ENCODE data around the gene THADA. TPM values are rescaled to one million over a fixed set of nuclear protein-coding genes. Genes with fewer than 3 reads are reported as not detected.

THADA gene
- total and polyA plus RNA-seq, 8 donors, result 9.4 to 25.1 (median 18.2) TPM

DNA sequence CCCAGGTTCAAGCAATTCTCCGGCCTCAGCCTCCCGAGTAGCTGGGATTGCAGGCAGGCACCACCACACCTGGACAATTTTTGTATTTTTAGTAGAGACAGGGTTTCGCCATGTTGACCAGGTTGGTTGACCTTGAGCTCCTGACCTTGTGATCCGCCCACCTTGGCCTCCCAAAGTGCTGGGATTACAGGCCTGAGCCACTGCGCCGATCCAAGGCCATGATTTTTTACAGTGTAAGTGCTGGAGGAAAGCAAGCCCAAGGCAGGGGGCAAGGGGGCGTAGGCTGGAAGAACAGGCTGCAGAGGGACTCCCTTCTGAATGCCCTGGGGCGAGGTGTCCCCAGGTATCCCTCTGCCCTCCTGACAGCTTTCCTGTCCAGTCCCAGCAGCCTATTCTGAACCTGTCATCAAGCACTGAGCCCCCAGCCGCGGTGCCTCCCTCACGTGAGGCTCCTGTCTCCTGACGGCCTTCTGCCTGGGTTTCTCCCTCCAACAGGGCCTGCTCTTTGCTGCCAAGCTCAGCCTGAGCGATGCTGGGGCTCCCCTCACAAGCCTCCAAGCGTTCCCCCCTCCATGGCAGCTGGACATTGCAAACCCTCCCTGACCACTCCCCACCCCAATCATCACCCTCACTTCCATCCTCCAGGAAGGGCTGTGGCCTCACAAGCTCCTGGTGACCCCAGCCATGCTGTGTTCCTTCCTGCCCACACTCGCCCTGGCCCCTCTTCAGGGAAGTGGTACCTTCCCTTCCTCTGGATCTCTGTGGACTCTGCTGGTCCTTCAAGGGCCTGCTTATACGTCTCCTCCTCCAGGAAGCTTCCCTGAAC, 407.1 kb downstream of the THADA start:
- no peak for DNase-seq
- H3K27ac ChIP-seq, result no peak overlapping the region
- intact Hi-C loops (cut with DNase I), result no loop called here
- H3K27me3 ChIP-seq, result no peaks in the 10 kb centered on the region
- peaks cover 14 to 19% (median 14%) of the 10 kb centered on the region in 3 donors for H3K4me1 ChIP-seq
- no peak overlapping the region for H3K4me3 ChIP-seq
- whole genome bisulfite sequencing, 2 donors, result 87 to 88% methylated on average over 14 to 16 of the region's 16 CpGs
- no peaks in the 10 kb centered on the region for H3K36me3 ChIP-seq
- no peak for FAIRE-seq
- ATAC-seq, result no peak
- TF ChIP-seq, protein P1, sequence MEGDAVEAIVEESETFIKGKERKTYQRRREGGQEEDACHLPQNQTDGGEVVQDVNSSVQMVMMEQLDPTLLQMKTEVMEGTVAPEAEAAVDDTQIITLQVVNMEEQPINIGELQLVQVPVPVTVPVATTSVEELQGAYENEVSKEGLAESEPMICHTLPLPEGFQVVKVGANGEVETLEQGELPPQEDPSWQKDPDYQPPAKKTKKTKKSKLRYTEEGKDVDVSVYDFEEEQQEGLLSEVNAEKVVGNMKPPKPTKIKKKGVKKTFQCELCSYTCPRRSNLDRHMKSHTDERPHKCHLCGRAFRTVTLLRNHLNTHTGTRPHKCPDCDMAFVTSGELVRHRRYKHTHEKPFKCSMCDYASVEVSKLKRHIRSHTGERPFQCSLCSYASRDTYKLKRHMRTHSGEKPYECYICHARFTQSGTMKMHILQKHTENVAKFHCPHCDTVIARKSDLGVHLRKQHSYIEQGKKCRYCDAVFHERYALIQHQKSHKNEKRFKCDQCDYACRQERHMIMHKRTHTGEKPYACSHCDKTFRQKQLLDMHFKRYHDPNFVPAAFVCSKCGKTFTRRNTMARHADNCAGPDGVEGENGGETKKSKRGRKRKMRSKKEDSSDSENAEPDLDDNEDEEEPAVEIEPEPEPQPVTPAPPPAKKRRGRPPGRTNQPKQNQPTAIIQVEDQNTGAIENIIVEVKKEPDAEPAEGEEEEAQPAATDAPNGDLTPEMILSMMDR (IDR thresholded peaks at IDR 0.05), result no peak
- H3K9me3 ChIP-seq, result no peaks in the 10 kb centered on the region

DNA sequence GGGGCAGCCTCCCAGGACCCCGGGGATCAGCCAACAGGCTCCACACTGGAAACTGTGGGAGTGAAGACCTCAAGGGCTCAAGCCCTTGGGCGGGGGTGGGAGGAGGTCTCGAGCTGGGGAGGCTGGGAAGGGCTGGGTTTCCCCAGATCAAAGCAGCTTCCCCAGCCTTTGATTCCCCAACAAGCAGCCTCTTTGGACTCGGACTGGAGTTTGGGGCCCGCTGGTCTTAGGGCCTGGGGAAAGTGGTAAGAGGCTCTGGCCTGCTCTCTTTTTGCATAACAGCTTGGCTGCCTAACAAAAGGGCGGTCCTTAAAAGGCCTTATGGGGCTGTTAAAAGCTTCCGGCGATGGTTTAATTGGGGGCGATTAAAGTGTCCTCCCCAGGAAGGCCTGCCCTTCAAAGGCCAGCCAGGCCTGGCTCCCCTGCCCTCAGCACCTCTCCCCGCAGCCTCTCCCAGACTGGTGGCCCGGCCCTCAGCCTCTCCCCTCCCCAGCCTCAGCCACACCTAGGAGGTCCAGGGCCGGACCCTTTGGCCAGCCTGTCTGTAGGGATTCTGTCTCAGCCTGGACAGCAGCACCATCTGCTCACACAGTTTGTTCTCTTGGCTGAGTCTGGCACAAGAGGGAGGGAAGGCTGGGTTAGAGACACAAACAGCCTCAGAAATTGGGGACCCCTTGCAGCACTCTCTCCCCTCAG, 409.0 kb downstream of the THADA start:
- FAIRE-seq (no peak), DNase-seq (no peak), ATAC-seq (peak in 1 of 4 donors; percentile 23)
- Histone ChIP-seq H3K4me1 (no peaks in the 10 kb centered on the region), H3K4me3 (no peak overlapping the region), H3K27me3 (no peaks in the 10 kb centered on the region), H3K27ac (no peak overlapping the region), H3K36me3 (no peaks in the 10 kb centered on the region), H3K9me3 (no peaks in the 10 kb centered on the region)
- WGBS, 2 donors, result 89 to 91% methylated on average over 12 of the region's 12 CpGs
- TF ChIP-seq, protein P1 (IDR thresholded peaks at IDR 0.05), result no peak
- intact Hi-C loops (cut with DNase I), result no loop called here

DNA sequence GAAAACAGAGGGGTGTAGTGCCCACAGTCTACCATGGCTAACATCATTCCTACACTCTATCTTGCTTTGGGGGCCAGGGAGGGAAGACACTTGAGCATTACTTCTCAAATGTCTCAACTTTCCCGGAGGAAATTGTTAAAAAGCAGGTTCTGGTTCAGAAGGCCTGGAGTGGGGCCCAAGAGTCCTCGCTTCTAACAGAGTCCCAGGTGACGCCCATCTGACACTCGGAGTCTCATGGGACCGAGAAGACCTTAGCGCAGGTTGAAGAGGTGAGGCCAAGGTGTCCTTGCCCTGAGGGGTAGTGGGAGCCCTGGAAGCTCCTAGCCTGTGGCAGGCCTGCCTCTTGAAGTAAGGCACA, 409.5 kb downstream of the THADA start:
- no peak for DNase-seq
- no peaks in the 10 kb centered on the region for H3K9me3 ChIP-seq
- ATAC-seq, result no peak
- H3K4me3 ChIP-seq, result no peak overlapping the region
- FAIRE-seq, result no peak
- H3K4me1 ChIP-seq, result no peaks in the 10 kb centered on the region
- no peaks in the 10 kb centered on the region for H3K27me3 ChIP-seq
- WGBS, 2 donors, result 97 to 100% methylated on average over 6 of the region's 6 CpGs
- H3K36me3 ChIP-seq, result no peaks in the 10 kb centered on the region
- TF ChIP-seq, protein P1 (IDR thresholded peaks at IDR 0.05), result no peak
- intact Hi-C loops (cut with DNase I), result no loop called here
- H3K27ac ChIP-seq, result no peak overlapping the region

DNA sequence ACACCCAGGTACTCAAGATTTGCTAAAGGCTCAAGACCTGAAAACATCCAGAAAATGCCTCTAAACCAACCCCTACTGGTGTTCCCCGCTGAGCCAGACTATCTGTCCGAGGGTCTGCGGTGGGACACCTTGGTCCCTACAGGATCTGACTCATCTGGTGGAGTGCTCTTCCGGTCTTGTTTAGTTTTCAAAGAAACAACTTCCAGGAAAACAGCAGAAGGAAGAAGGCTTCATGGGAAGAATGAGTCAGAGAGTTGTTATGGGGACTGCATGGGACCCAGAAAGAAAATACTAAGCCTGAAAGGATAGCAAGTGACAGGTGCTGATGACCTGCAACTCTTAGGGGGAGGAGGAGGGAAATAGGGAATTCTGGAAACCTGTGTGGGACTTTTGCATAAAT, 410.7 kb downstream of the THADA start:
- FAIRE-seq (no peak), ATAC-seq (no peak), DNase-seq (no peak)

More for the DNA sequence above, 410.7 kb downstream of the THADA start:
- WGBS, 2 donors, result 93% methylated on average over 4 of the region's 4 CpGs
- Histone ChIP-seq H3K27me3 (no peaks in the 10 kb centered on the region), H3K27ac (no peak overlapping the region), H3K4me3 (no peak overlapping the region), H3K4me1 (no peaks in the 10 kb centered on the region), H3K36me3 (no peaks in the 10 kb centered on the region), H3K9me3 (no peaks in the 10 kb centered on the region)
- intact Hi-C loops (cut with DNase I), result no loop called here
- TF ChIP-seq, protein P1 (IDR thresholded peaks at IDR 0.05), result no peak

Data from pancreas (tissue), 10 donors.